ENCODE results near the gene GOLGA6D. TPM values are rescaled to one million over a fixed set of nuclear protein-coding genes. Genes with fewer than 3 reads are reported as not detected.

GOLGA6D gene, protein sequence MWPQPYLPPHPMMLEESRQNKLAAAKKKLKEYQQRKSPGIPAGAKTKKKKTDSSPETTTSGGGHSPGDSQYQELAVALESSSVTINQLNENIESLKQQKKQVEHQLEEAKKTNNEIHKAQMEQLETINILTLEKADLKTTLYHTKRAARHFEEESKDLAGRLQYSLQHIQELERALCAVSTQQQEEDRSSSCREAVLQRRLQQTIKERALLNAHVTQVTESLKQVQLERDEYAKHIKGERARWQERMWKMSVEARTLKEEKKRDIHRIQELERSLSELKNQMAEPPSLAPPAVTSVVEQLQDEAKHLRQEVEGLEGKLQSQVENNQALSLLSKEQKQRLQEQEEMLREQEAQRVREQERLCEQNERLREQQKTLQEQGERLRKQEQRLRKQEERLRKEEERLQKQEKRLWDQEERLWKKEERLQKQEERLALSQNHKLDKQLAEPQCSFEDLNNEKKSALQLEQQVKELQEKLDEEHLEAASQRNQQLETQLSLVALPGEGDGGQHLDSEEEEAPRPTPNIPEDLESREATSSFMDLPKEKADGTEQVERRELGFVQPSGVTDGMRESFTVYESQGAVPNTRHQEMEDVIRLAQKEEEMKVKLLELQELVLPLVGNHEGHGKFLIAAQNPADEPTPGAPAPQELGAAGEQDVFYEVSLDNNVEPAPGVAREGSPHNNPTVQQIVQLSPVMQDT
- not detected in 2 replicates for total RNA-seq

DNA sequence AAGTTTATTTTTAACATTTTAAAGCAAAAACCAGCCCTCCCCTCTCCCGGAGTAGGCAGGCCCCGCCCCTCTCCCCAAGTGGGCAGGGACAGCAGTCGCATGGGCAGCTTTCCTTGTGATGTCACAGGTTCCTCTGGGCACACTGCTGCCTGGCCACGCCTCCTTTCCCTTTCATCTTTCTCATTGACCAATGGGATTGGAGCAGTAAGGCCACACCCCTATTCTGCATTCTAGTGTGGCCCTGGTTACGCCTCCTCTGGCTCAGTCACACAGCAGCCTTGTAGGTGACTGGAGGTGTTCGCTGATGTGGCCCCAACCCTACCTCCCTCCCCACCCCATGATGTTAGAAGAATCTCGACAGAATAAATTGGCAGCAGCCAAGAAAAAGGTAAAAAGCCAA lies at the start of gene GOLGA6D:
TSS of gene GOLGA6D (plus strand) at position 264 of the 400 bp plus-strand sequence. CDS start at position 305, 41 bp downstream.

DNA sequence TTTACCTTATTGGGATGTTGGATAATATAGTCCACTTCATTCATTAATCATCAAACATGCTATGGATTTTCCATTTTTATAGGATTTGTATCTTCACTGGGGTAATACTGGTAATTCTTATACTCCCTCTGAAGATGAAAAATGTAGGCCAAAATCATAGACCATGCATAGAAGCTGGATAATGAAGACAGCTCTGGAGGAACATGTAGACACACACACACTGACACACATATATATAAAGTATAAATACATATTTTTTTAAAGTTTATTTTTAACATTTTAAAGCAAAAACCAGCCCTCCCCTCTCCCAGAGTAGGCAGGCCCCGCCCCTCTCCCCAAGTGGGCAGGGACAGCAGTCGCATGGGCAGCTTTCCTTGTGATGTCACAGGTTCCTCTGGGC lies 24.6 kb upstream of the GOLGA6D start, which contains the start of gene GOLGA6C:
TSS of gene GOLGA6C (plus strand) at position 301 of the 400 bp plus-strand sequence. CDS start 265 bp downstream, outside the sequence.

DNA sequence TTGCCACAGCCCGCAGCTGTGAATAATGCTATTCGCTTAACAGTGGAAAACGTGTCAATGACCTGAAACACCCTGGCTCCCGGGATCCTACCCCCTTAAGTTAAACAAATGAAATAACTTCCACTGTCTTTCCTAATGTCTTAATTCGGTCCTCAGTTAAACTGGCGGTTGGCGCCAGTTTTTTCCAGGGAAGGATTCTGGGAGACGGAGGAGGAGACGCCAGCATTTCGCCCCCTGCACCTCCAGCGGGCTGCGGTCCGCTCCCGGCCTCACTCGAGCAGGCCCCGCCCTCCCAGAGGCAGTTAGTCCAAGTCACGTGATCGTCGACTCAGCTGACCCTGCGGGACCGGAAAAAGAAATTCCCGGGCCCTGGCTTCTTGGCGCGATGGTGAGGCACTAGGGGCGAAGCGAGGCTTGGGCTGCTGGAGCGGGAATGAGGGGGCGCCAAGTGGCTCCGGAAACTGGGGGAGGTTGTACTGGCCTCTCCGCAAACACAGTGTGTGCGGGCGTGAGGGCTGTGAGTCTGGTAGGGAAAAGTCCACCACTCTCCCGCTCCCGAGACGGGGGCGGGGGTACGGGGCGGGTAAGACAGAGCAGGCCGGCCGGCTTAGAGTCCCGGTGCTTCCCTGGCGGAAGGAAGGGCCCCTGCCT lies 53.2 kb downstream of the GOLGA6D start, which contains the start of gene COMMD4:
TSS of gene COMMD4 (plus strand) at position 359 of the 651 bp plus-strand sequence. CDS start at position 386, 27 bp downstream.

Other genes starting within 250 kb of the GOLGA6D start
- 8.6 and 11.2 TPM in 2 replicates for gene C15orf39, start 81.0 kb upstream of the GOLGA6D start, total RNA-seq
- not detected in 2 replicates for gene GOLGA6C, start 24.5 kb upstream of the GOLGA6D start, total RNA-seq
- gene COMMD4, start 53.2 kb downstream of the GOLGA6D start, total RNA-seq = 76.2 and 115 TPM in 2 replicates
- 3.0 and 7.7 TPM in 2 replicates for gene NEIL1, start 64.2 kb downstream of the GOLGA6D start, total RNA-seq
- gene MAN2C1, start 85.8 kb downstream of the GOLGA6D start, total RNA-seq = 35.4 and 59.5 TPM in 2 replicates
- 17.0 and 32.2 TPM in 2 replicates for gene SIN3A, start 168.9 kb downstream of the GOLGA6D start, total RNA-seq